Medulla oblongata (tissue), 1 donor: Measurements from ENCODE around the gene OXSR1.
"Not testable (repeated sequence)": the region's sequence is repeated elsewhere in the genome, so short reads cannot be mapped to it uniquely, and the experiment has no call there.

Experiments
- DNase-seq: peaks from one replicate; pipeline ENCODE4 v3.0.0-alpha.2; 2015; ENCODE audit errors: extremely low spot score

Gene OXSR1

DNA sequence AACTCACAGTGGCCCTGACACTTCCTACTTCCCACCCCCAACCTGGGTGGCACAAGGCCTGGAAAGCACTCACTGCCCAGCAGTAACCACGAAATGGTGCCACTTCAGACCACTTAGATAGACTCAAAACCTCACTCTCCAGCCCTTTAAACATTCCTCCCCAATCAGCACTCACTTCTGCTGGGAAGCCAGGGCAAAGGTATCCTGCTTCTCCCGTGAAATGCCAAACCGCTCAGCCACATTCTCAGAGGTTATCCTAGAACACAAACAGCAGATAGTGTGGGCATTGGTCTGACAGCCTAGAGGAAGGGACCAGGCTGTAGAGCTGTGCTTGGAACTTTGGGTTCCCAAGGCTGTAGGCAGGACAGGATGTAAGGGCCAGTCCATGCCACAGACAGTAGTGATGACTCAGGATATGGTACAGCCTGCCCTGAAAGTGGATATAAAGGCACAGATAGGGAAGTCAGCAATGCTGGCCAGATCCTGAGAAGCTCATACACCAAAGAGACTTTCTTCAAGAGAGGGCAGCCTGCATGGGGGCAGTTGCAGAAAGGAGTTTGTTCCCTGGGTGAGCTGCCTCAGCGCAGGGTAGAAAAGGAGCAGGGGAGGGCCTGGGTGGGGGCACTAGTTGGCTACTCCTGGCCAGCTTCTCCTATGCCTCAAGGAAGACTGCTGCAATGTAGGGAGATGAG lies 37.6 kb upstream of the OXSR1 start:
- no peak for DNase-seq

DNA sequence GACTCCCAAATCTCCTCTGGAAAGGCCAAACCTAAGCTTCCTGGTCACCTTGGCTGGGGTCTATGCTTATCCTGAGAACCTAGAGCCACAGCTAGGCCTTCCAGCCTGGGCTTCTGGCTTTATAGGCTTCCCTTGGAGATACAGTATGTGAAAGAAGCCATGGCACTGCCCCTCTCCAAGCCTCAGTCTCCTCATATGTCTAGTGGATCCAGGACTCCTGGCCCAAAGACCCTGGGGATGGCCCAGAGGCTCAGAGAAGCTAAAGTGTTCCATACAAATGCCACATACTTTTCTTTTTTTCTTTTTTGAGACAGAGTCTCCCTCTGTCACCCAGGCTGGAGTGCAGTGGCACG lies 37.1 kb upstream of the OXSR1 start:
- DNase-seq: no peak

DNA sequence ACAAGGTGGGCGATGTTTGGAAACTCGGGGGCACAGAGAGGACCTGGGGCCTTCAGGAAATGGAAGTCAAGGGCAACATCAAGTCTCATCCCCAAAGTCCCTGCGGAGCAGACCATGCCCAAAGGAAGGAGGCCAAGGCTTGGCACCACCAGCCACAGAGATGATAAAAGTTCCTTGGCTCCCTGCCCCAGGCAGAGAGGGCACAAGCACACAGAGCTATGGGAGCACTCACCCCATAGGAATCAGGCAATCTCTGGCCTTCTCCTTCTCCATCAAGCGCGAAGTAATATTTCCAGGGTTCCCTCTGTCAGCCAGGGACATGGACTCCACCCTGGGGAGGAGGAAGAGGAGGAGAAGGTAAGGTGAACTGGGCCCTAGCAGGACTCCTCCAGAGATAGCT lies 36.3 kb upstream of the OXSR1 start:
- no peak for DNase-seq

DNA sequence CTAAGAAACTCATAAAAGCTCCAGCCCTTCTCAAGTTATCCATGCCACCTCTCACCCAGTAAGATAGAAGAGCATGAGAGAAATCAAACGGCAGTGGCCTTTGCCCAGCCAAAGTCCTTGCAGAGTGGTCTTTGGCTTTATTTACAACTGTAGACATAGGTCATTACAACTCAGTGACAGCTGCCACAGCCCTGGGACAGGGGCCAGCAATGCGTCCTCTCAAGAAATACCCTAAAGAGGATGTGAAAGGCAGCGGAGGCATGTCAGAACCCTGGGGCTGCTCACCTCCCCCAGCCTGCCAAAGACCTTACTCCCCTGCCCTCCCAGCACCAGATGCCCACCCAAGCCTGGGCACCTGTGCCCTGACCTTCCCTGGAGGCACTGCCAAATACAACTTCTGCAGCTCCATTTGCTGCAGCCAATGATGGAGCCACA lies 34.7 kb upstream of the OXSR1 start:
- no peak for DNase-seq

DNA sequence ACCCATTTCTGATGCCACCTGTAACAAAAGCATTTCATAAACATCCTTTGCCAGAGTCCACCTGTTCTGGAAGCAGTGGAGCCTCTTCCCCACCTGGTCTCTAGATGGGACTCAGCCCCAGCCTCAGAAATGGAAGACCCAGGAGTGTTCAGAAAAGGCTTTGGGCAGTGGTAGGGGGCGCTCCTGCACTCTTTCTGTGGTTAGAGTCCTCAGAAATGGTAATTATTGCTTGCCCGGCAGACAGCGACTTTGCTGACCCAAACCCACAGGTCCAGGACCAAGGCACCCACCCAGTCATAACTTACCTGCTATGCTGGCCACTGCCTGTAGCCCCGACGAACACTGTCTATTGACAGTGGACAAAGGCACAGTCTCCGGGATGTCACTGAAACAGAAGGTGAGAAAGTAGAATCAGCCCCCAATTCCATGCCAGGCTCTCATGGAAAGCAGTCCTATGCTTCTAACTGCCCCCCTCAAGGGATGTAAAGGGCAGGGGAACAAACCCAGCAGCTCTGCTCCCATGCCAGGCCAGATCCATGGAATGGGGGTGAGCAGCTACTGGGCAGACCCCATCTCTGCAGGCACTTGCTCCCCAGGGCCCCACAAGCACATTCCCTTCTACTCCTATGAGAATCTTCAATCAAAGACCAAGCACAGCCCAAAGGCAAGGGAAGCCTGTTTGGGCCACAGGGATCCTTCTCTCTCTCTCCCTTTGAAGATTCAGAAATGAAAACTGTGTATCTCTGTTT lies 33.5 kb upstream of the OXSR1 start:
- DNase-seq: no peak

DNA sequence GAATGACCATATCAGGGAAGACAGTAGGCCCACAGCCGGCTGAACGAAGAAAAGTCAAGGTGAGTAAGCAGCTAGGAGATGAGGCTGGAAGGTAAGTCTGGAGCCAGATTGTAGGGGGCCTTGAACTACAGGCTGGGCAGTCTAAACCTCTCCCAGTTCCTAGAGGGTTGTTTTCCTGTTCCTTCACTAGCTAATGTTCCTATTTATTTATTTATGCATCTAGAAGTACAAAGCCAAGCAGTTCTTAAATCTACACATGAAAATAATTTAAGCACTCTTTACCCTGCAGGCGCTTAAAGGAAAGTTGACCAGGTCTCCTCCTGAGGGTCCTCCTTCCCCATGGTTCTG lies 32.2 kb upstream of the OXSR1 start:
- DNase-seq: no peak

DNA sequence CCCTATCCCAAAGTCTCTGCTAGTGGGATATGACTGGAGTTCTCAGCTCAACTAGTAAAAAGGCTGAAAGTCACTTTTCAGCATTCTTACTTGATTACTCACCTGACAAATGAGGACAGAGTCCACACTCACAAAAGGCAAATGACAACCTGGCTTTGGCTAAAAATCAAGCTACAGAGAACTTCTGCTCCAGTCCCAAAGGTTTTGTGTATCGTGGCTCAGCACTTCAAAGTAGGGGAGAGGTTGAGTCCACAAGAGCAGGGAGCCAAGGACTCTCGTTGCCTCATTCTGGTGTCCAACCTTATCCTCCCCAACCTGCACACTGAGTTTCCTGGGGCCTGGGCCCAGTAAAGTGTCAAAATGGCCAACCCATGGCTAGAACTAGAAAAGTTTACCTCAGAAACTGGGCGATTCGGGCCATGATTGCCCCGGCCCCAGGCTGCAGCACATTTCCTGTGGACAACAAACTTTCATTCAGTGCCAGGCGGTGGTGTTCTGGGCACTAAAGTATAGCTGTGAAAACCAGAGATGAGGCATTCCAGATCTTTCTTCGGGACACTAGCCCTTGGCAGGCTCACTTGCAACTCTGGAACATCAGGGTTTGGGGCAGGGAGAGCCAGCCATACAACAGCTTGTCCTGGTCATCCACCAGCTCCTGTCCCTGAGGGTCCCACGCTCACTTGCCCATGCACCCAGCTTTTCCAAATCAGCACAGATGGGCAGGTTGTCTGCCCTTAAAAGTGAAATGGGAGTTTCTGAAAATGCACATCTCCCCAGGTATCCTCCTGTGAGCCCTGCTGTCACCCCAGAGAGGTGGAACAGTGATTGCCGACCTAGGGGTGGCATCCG lies 31.6 kb upstream of the OXSR1 start:
- no peak for DNase-seq

DNA sequence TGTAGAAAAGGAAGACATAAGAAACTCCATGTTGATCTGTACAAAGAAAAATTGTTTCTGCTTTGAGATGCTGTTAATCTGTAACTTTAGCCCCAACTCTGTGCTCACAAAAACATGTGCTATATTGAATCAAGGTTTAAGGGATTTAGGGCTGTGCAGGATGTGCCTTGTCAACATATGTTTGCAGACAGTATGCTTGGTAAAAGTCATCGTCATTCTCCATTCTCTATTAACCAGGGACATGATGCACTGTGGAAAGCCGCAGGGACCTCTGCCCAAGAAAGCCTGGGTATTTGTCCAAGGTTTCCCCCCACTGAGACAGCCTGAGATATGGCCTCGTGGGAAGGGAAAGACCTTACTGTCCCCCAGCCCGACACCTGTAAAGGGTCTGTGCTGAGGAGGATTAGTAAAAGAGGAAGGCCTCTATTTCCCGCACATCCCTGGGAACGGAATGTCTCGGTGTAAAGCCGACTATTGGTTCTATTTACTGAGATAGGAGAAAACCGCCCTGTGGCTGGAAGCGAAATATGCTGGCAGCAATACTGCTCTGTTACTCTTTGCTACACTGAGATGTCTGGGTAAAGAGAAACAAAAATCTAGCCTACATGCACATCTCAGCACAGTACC lies 30.7 kb upstream of the OXSR1 start:
- DNase-seq: not testable (repeated sequence)

DNA sequence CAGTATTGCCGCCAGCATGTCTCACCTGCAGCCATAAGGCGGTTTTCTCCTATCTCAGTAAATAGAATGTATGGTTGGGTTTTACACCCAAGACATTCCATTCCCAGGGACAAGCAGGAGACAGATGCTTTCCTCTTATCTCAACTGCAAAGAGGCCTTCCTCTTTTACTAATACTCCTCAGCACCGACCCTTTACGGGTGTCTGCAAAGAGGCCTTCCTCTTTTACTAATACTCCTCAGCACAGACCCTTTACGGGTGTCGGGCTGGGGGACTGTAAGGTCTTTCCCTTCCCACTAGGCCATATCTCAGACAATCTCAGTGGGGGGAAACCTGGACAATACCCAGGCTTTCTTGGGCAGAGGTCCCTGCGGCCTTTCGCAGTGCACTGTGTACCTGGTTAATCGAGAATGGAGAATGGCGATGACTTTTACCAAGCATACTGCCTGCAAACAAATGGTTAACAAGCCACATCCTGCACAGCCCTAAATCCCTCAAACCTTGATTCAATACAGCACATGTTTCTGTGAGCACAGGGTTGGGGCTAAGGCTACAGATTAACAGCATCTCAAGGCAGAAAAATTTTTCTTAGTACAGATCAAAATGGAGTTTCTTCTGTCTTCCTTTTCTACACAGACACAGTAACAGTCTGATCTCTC lies 29.6 kb upstream of the OXSR1 start:
- DNase-seq: not testable (repeated sequence)

DNA sequence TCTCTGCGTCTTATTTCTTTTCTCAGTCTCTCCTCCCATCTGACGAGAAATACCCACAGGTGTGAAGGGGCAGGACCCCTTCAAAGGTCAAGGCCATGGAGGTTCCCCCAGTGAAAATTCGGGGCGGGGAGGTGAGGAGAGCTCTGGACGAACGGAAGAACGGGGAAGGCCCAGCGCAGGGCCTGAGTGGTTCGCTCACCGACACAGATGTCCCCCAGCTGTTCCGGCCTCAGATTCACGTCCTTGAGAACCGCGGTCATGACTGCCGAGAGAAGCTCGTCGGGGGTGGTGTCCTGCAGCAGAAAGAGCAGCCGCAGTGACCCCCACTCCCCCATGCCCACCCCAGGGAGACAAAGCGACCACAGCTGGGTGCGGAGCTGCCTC lies 29.0 kb upstream of the OXSR1 start:
- DNase-seq: no peak

DNA sequence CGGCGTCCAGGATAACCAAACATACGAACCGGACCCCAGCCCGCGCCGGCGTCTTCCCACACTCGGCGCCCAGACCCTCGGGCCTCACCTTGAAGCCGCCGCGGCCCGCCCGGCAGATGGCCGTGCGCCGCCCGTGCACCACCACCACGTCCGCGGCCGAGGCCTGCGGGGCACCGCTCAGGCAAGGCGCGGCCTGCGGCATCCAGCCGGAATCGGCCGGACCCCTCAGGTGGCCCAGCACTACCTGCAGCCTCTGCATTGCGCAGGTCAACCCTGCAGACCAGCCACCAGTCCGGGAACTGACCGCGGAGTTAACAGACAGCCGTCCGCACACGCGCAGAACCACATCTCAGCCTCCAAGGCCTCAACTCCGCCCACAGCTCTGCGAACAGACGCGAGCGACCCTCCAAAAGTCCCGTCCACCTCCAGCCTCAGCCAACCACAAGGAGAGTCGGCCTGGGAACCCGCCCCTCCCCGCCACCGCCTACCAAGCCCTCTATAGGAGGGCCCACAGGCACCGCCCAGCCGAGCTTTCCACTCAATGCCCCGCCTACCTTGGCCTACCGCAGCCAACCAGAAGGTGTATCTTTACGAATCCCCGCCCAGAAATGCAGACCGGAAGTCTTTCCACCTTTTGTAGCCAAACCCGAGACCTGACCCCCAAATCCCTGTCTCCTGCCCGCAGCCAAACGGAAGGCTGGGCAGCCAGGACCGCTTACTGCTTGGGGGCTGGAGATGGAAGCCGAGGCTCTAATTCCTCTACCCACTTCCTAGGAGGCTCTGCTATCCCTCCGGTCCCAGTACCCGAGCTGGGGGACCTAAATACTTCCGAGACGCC lies 28.3 kb upstream of the OXSR1 start, which contains the start of gene ACAA1:
Gene ACAA1 (minus strand): TSS at position 351 of the 838 bp plus-strand sequence. CDS start 92 bp downstream, at position 259.
- peak; percentile 99 for DNase-seq

DNA sequence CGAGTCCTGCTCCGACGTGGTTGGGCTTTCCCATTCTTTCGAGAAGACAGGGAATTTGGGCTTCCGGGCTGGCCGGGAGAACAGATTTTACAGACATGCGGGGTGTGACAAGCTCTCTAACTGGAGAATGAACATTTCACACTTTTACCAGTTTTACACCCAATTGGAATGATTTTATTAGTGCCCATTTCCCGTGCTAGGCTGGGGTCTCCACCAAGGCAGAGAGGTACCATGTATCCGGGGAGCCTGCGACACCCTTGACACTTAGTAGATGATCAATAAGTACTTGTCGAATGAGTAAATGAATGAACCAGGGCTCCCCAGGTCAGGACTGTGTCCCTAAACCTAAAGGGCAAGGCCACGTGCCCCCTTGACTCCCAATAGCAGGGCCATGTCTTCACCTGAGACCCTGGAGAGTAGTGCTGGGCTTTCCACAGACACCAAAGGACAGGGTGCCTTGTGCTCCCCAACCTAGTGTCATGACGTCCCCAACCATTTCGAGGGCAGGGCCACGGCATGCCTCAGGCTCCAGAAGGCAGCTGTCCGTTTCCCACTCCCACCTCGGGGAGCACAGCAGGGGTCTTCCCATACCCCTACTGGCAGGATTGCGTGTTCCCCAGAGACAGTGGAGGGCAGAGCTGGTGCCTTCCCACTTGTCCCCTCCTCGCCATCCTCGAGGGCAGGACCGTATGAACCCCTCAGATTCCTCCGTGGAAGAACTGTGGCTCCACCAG lies 27.6 kb upstream of the OXSR1 start:
- peak; percentile 35 for DNase-seq

DNA sequence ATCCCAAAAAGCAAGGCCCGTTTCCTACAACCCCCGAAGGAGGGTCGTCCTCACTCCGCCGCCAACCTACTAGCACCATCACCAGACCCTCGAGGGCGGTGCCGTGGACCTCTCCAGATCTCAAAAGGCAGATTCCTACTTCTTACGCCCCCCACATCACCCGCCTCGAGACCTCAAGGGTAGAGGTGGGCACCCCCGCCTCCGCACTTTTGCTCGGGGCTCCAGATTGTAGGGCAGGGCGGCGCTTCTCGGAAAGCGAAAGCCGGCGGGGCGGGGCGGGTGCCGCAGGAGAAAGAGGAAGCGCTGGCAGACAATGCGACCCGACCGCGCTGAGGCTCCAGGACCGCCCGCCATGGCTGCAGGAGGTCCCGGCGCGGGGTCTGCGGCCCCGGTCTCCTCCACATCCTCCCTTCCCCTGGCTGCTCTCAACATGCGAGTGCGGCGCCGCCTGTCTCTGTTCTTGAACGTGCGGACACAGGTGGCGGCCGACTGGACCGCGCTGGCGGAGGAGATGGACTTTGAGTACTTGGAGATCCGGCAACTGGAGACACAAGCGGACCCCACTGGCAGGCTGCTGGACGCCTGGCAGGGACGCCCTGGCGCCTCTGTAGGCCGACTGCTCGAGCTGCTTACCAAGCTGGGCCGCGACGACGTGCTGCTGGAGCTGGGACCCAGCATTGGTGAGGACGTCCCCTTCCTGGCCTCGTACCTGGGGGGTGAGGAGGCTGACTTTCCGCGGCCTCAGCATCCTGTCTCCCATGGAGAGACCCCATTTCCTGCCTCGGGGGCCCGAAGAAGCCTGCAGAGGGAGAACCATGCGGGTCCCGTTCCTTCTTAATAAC lies 26.8 kb upstream of the OXSR1 start, which contains the start of gene MYD88:
Gene MYD88 (plus strand): TSS at position 313 of the 842 bp plus-strand sequence. CDS start 40 bp downstream, at position 353.
- peak; percentile 65 for DNase-seq

DNA sequence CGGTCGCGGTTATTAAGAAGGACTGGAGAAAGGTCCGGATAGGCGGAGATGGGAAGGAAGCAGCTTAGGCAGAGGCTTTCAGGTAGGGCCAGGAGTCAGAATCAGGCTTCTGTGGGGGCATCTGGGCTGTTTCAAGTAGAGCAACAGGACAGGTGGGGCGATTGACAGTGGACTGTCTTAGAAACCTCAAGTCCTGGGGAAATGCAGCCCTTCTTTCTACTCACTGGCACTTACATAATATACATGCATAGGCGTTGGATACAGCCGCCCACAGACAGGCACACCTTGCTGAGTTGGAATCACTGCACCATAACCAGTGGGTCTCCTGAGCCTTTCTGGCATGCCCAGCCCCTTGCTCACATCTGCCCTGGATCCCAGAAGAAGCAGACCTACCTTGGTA lies 26.1 kb upstream of the OXSR1 start:
- DNase-seq: no peak

DNA sequence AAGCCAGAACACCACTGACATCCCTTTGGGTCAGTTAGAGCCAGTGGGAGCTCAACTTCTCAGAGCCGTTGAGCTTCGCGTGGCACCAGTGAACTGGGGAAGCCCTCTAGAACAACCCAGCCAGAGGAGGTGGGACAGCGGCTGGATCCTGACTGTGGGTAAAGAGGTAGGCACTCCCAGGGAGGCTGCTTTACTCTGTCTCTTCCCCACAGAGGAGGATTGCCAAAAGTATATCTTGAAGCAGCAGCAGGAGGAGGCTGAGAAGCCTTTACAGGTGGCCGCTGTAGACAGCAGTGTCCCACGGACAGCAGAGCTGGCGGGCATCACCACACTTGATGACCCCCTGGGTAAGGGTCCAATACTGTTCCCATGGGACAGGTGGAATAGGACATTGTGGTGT lies 25.7 kb upstream of the OXSR1 start:
- no peak for DNase-seq

DNA sequence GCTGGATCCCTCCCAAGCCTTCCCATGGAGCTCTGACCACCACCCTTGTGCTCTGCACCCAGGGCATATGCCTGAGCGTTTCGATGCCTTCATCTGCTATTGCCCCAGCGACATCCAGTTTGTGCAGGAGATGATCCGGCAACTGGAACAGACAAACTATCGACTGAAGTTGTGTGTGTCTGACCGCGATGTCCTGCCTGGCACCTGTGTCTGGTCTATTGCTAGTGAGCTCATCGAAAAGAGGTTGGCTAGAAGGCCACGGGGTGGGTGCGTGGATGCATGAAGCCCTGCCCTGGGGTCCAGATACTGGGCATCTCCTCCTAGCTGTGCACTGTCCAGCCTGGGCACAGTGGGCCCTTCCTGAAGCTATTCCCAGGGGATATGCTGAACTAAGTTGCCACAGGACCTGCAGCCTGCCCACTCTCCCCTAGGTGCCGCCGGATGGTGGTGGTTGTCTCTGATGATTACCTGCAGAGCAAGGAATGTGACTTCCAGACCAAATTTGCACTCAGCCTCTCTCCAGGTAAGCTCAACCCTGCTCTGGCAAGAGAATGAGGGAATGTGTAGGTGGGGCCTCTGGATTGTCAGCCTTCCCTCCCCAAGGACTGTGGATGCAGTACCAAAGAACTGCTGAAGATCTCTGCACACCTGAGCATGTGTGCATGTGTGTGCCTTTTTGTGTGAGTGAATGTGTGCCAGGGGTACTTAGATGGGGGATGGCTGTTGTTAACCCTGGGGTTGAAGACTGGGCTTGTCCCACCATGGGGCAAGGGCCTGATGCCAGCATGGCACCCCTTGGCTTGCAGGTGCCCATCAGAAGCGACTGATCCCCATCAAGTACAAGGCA lies 24.8 kb upstream of the OXSR1 start:
- DNase-seq: no peak

DNA sequence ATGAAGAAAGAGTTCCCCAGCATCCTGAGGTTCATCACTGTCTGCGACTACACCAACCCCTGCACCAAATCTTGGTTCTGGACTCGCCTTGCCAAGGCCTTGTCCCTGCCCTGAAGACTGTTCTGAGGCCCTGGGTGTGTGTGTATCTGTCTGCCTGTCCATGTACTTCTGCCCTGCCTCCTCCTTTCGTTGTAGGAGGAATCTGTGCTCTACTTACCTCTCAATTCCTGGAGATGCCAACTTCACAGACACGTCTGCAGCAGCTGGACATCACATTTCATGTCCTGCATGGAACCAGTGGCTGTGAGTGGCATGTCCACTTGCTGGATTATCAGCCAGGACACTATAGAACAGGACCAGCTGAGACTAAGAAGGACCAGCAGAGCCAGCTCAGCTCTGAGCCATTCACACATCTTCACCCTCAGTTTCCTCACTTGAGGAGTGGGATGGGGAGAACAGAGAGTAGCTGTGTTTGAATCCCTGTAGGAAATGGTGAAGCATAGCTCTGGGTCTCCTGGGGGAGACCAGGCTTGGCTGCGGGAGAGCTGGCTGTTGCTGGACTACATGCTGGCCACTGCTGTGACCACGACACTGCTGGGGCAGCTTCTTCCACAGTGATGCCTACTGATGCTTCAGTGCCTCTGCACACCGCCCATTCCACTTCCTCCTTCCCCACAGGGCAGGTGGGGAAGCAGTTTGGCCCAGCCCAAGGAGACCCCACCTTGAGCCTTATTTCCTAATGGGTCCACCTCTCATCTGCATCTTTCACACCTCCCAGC lies 24.0 kb upstream of the OXSR1 start:
- no peak for DNase-seq
